HUDEP-2 (cell line): ENCODE data around the gene DLEU7.

Experiments used
- DNase-seq, 76 experiments: peaks; one replicate each; lab custom pipeline; 2025; ENCODE audit not compliant: unreplicated experiment in 76 of 76; lab: John Stamatoyannopoulos, UW

Gene DLEU7

DNA sequence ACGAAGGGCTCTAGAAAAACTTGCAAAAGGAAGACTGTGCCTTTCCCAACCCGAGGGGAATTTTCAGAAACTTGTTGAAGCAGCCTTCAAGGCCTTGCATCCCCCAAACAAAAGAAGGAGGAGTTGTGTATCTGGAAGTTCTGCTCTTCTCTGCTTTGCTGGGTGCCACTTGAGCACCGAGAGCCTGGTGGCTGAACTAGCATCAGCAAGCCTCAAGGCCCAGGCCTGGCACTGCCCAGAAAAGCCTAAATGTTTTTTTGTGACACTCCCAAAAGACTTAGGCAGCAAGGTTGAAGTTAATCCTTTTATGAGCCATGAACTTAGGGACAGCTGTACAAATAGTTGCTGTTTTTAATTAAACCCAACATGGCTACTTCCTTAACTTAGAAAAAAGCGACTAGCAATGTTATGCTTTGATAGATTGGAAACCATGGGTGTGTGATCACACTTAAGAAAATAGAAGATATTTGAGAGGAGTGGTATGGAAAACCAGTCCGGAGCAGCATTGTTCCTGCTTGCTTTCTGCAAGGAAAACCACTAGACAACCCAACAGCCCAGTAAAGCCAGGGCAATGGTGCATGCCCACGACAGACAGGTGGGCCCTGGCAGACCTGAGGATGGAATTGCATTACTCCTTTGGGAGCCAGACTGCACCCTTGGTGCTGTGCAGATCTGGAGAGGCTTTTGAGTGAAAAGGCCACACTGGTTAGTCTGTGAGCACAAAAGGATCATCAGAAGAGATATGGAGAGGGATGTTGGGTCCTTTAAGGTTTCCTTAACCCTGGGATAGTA lies 788 bp upstream of the DLEU7 start:
- DNase-seq: no peak

GRCh38 chr13:50842990-50843256 lies 569 bp downstream of the DLEU7 start:
- no peak for DNase-seq

GRCh38 chr13:50842251-50842989 lies 1.1 kb downstream of the DLEU7 start:
- no peak for DNase-seq

DNA sequence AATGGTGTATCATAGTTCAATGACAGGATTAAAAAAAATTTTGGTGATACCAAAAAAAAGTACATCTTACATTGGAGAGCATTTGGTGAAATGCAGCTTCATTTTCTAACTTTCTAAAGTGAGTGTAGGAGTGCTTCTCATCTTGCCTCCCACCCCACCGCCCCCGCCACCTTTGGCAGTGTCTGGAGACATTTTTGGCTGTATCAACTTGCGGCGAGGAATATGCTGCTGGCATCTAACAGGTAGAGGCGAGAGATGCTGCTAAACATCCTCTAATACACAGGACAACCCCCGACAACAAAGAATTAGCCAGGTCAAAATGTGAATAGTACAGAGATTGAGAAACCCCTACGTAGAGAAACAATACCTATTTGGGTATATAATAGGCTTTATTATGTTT lies 1.7 kb downstream of the DLEU7 start:
- no peak for DNase-seq

GRCh38 chr13:50840284-50840683 lies 3.2 kb downstream of the DLEU7 start:
- DNase-seq: no peak

GRCh38 chr13:50839828-50840227 lies 3.7 kb downstream of the DLEU7 start:
- no peak for DNase-seq

- no peak for DNase-seq
These were observed 4.8 kb downstream of the DLEU7 start for GRCh38 chr13:50838701-50839100.

GRCh38 chr13:50838031-50838430 lies 5.5 kb downstream of the DLEU7 start:
- no peak for DNase-seq

DNA sequence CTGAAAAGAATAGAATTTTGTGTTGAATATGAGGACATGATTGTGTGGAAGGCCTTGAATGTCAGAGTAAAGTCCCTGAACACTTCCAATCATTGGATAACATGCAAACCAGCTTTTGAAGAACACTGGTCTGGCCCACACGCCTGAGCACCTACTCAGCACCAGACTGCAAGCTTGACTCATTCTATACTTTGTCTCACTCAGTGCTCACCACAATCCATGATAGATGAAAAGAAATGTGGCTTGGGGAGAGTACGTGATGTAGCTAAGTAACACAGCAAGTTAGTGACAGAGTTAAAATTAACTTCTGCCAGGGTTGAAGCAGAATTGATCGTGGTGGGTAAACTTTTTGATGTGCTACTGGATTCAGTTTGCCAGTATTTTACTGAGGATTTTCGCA lies 12.0 kb downstream of the DLEU7 start:
- no peak for DNase-seq

DNA sequence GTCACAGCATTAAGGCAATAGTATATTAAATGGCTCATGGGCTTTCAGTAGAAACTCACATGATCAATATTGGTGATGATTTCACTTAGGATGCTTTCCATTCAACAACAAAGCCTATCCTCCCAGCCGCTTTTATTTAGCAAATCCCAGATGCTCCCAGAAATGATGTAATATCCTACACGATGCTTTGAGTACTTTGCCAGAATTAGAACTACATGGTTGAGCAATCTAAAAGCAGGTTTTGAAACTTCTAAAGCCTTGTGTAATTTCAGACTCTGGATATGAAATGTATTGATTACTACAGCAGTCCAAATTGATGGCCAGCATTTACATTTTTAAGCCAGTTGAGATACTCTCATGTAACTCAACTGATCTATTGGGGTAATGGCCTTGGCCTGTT lies 13.6 kb downstream of the DLEU7 start:
- DNase-seq: no peak

GRCh38 chr13:50829226-50829625 lies 14.3 kb downstream of the DLEU7 start:
- no peak for DNase-seq

GRCh38 chr13:50826035-50826434 lies 17.5 kb downstream of the DLEU7 start:
- DNase-seq: no peak

DNA sequence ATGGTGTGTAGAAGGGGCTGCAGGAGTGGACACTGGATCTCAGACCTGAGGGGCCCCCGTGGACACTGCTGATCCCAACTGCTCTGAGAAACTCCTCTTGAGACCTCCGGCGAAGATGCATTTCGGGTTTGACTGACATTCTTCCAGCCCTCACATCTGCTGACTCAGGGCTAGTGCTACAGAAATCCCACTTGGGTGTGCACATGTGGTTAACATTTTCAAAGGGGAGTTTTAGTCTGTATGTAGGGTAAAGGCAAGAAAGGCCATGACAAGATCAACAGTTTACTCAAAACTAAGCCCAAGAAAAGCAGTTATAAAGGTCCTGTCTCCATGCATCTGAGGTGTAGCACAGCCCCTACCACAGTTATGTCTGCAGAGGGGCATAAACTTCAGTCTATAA lies 31.2 kb downstream of the DLEU7 start:
- DNase-seq: no peak

DNA sequence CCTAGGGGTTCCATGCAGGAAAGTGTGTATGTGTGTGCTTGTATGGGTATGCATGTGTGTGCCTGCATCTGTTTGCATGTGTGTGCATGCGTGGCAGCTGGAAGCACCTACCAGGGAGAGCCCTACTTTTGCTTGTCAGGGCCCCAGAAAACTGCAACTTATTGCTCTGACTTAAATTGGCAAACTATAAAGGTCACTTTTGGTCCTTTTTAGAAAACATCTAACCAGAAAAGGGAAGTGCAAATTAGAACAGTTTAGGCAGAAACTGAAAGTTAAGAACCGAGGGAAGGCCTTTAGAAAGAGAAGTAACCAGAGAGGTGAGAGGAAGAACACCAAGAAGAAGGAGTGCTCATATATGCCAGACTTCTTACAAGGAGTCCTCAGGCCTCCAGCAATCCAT lies 32.5 kb downstream of the DLEU7 start:
- DNase-seq: no peak

DNA sequence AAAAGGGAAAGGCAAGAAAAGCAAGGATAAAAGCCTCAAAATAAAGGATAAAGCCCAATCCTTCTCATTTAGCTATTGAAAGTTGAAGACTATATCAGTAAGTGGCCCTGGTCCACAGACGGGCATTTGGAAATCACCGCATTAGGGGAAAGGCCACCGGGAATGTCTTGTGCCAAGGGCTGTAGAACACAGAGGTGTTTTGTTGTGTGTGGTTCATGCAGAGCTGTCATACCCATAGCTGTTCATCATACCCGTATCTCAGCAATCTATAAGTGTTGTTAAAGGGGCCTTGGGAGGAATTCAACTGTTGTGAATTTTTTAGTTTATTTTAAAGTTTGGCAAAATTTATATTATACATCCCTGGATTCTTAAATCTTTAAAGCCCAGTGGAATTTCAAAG lies 33.0 kb downstream of the DLEU7 start:
- no peak for DNase-seq

GRCh38 chr13:50809133-50810090 lies 34.1 kb downstream of the DLEU7 start:
- DNase-seq: no peak

- DNase-seq: peak in 1 of 76 experiments; percentile 6
These were observed 37.7 kb downstream of the DLEU7 start for GRCh38 chr13:50805805-50806204.

- DNase-seq: peak in 53 of 76 experiments; percentile 1 to 64 (median 23)
These were observed 42.2 kb downstream of the DLEU7 start for GRCh38 chr13:50801087-50801931.

GRCh38 chr13:50800091-50800739 lies 43.3 kb downstream of the DLEU7 start:
- no peak for DNase-seq

DNA sequence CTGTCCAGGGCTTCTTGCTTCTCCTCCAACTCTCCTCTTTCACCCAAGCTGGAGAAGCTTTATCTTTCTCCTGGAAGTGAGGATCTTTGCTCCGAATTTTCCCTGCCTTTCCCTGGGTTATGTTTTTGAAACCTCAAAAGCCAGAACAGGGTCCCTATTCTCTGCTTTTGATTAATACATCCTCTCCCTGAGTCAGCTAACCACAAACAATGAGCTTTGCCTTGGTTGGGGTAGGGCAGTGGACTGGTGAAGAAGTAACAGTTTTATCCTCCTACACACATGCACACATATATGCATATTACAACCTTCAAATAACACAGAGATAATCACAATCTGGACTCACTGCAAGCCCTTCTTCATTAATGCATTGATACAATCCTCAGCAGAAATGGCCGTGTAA lies 44.6 kb downstream of the DLEU7 start:
- no peak for DNase-seq
